GM18502 (cell line): ENCODE data around the gene ELP6.
"Not testable (repeated sequence)": the region's sequence is repeated elsewhere in the genome, so short reads cannot be mapped to it uniquely, and the experiment has no call there.

ENCODE experiments used
- ATAC-seq: cut with Tn5 transposase; IDR thresholded peaks from one replicate; pipeline ENCODE4 v1.9.1; 2021; ENCODE audit warnings: mild to moderate bottlenecking; ENCODE audit not compliant: unreplicated experiment, poor library complexity

Gene ELP6

GRCh38 chr3:47515100-47515499, 1.6 kb upstream of the ELP6 start:
- ATAC-seq: no peak

DNA sequence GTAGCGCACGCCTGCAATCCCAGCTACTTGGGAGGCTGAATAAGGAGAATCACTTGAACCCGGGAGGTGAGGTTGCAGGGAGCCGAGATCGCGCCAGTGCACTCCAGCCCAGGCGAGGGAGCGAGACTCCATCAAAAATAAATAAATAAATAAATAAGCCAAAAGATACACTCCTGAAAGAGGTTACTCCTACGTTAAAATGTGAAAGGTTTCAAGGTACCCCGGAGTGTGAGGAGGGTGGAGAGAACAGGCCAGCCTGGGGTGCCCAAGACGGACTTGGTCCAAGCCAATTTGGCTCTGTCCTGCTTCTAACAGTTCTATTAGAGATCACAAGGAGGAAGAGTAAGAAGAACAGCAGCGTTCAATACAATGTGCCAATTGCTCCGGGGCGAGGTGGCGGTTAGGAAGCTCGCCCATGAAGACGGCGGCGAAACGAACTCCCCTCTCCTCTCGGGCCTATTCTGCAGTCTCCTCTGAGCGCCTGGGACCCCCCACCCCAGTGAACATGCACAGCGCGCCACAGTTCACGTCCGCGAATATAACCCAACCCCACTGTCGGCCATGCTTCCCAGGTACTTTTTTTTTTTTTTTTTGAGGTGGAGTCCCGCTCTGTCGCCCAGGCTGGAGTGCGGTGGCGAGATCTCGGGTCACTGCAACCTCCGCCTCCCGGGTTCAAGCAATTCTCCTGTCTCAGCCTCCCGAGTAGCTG, 942 bp downstream of the ELP6 start:
- ATAC-seq: no peak

DNA sequence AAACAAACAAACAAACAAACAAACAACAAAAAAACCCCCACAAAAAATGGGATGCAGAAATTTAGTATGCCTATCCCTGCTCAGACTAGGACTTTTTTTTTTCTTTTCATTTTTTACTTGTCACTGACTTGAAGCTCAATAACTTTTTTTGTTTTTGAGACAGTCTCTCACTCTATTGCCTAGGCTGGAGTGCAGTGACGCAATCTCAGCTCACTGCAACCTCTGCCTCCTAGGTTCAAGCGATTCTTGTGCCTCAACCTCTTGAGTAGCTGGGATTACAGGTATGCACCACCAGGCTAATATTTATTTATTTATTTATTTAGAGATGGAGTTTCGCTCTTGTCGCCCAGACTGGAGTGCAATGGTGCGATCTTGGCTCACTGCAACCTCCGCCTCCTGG, 8.2 kb downstream of the ELP6 start:
- ATAC-seq: not testable (repeated sequence)

GRCh38 chr3:47504113-47504512, 9.4 kb downstream of the ELP6 start:
- no peak for ATAC-seq

- no peak for ATAC-seq
These were observed 10.5 kb downstream of the ELP6 start for GRCh38 chr3:47503033-47503432.

- ATAC-seq: no peak
These were observed 16.6 kb downstream of the ELP6 start for GRCh38 chr3:47496892-47497291.

- ATAC-seq: no peak
These were observed 17.6 kb downstream of the ELP6 start for GRCh38 chr3:47495886-47496285.

- no peak for ATAC-seq
These were observed 18.4 kb downstream of the ELP6 start for GRCh38 chr3:47495111-47495510.

DNA sequence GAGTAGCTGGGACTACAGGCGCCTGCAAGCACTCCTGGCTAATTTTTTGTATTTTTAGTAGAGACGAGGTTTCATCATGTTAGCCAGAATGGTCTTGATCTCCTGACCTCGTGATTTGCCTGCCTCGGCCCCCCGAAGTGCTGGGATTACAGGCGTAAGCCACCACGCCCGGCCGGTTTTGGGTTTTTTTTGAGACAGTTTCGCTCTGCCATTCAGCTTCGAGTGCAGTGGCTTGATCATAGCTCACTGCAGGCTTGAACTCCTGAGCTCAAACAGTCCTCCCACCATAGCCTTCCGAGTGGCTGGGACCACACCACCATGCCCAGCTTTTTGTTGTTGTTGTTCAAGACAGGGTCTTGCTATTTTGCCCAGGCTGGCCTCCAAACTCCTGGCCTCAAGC, 21.7 kb downstream of the ELP6 start:
- no peak for ATAC-seq

DNA sequence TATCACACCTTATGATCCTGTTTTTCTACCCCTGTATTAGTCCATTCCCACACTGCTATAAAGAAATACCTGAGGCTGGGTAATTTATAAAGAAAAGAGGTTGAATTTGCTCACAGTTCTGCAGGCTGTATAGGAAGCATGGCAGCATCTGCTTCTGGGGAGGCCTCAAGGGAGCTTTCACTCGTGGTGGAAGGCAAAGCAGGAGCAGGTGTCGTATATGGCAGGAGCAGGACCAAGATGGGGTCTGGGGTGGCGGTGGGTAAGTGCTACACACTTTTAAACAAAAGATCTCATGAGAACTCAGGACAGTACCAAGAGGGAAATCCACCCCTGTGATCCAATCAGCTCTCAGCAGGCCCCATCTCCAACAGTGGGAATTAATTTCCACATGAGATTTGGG, 22.3 kb downstream of the ELP6 start:
- no peak for ATAC-seq

GRCh38 chr3:47487265-47487664, 26.2 kb downstream of the ELP6 start:
- no peak for ATAC-seq

- ATAC-seq: no peak
These were observed 27.7 kb downstream of the ELP6 start for GRCh38 chr3:47485812-47486211.

GRCh38 chr3:47482366-47482765, 31.1 kb downstream of the ELP6 start:
- no peak for ATAC-seq

GRCh38 chr3:47481763-47482162, 31.7 kb downstream of the ELP6 start:
- ATAC-seq: not testable (repeated sequence)

DNA sequence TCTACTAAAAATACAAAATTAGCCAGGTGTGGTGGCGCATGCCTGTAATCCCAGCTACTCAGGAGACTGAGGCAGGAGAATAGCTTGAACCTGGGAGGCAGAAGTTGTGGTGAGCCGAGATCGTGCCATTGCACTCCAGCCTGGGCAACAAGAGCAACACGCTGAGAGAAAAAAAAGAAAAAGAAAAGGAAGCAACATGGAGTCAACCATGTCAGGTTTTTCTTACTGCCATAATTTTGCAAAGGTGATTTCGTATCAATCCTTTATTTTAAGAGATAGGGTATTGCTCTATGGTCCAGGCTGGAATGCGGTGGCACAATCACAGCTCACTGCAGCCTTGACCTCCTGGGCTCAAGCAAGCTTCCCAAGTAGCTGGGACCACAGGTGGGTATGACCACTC, 33.2 kb downstream of the ELP6 start:
- not testable (repeated sequence) for ATAC-seq

DNA sequence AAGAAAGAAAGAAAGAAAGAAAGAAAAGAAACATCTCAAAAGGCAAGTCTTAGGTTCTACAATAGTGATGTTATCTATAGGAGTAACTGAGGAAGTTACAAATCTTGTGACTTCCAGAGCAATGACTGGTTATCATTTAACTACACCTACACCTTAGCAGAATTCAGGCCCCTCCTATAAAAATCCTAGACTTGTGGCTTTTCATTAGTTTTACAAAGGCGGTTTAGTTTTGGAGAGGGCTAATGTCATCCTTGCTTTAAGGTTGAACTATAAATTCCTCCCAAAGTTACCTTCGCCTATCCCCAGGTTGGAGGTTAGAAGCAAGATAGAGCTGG, 33.7 kb downstream of the ELP6 start:
- ATAC-seq: no peak

GRCh38 chr3:47478022-47478421, 35.5 kb downstream of the ELP6 start:
- ATAC-seq: no peak

DNA sequence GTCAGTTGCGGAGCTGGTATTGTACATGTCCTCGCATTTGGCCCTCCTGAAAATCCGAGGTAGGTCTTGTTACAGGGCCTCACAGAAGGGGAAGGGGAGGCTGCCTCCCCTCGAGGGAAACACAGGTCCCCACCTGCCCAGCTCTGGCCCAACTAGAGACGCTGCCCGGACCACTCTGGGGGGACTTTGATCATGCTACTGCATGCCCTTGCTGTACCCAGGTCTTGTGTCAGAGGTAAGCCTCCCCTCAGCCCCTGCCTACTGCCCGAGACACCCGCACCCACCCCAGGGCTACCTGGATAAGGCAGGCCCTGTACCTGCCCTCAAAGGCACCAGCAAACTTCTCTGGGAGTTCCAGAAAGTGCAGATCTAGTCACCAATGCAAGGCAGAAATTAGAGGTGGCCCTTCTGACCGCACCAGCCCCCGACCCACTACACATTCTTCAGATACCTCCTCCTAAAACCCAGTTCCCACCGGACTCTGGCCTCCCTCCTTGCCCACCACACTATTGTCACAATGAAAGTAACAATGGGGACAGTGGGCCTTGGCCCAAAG, 36.8 kb downstream of the ELP6 start:
- no peak for ATAC-seq

DNA sequence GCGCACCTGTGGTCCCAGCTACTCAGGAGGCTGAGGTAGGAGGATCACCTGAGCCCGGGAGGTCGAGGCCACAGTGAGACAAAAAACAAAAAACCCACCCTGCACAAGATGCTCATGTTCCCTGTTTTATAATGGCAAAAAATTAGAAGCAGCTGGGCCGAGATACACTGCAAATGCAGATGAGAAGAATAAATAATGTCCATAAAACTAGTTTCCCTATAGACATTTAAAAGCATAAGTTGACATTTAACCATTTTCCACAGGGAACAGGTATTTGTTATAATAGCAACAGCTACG, 37.2 kb downstream of the ELP6 start:
- no peak for ATAC-seq

GRCh38 chr3:47475570-47476329, 37.8 kb downstream of the ELP6 start, which contains the start of gene SCAP:
Gene SCAP, minus strand, starts transcription at chr3:47475941. Its CDS starts 32,948 bp downstream, at chr3:47442993.
- peak; percentile 90 for ATAC-seq

DNA sequence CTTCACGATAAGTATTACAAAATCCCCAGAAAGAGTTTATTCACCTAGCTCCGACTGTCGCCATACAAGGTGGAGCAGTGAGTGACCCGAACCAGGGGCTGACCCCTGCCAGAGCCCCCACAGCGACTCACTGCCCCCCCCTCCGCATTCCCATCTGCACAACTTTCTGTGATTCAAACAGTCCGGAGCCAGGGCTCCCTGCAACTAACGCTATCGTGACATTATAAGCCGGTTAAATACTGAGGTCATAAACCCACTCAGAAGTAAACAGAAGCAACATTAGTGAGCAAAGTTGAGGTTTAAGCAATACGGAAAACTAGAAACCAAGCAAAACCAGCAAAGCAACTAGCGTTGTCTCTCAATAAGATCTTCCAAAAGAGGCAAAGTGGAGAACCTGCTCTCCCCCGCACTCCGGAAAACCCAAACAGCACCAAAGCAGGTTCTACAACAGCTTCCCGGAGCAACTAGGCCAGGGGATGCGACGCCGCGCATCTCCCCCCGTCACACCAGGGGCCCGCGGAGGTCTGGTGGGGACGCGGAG, 38.4 kb downstream of the ELP6 start:
- no peak for ATAC-seq

DNA sequence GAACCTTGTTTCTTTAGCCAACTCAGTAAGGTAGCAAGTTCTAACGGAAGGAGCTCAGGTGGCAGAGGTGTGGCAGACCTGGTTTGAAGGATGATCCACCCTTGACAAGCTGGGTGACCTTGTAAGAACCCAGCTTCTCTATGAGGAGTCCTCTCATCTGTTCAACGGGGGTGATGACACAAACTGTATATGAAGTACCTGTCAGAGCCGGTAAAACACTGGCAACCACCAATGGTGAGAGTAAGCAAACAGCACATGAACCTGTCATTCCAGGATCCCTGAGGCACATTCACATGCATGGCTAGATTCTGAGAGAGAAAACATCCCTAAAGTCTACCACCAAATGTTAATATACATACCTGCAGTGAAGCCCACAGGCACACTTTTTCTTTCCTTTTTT, 40.1 kb downstream of the ELP6 start:
- ATAC-seq: no peak
